ENCODE results near the gene MBTD1. TPM values are rescaled to one million over a fixed set of nuclear protein-coding genes. Genes with fewer than 3 reads are reported as not detected.
A peak's percentile ranks its signal among the peaks of the same experiment; 100 is the strongest.

MBTD1 gene
- total and polyA plus RNA-seq, 9 of the 15 experiments (the other 6 are each of a cell fraction or from before 2014, with no cell fraction given) = 2.1 to 26.3 (median 13.3) TPM

DNA sequence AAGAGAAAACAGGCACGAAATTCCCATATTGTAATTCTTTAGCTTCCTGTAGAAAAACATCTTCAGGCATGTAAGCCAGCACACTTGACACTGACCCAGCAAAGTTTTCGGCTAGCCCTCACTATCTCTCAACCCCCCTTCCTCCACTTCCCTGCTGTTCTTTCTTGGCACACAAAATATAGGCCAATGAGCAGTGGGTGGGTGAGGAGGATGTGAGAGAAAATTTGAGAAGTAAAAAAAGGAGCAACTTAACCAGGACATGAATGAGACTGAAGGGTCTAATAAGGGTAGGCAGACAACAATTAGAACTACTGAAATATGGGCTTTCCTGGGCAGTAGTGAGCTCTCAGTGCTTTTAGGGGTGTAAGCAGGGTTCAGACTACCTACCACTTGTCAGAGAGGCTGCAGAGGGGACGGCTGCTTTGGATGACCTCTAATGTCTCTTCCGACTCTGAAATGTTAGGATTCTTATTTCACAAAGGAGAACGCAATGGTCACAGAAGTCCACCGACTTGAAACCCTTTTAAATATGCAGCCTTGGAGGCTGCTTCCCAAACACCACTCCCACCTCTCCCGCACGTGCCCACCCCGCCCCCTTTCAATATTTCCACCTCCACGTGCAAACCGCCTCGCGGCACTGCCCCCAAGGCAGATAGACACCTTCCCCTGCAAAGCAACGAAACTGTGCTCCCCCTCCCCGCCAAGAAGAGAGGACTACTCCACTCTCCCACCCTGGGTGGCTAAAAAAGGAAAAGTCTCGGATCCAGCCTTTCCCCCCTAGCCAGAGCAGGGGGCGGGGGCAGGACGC, 889 bp downstream of the MBTD1 start (continued):
- TF ChIP-seq, protein P1, sequence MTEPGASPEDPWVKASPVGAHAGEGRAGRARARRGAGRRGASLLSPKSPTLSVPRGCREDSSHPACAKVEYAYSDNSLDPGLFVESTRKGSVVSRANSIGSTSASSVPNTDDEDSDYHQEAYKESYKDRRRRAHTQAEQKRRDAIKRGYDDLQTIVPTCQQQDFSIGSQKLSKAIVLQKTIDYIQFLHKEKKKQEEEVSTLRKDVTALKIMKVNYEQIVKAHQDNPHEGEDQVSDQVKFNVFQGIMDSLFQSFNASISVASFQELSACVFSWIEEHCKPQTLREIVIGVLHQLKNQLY (CRISPR knock-in tag; conservative IDR thresholded peaks at IDR 0.05) = no peak
- TF ChIP-seq ZNF780A (CRISPR knock-in tag; IDR thresholded peaks at IDR 0.05) (no peak), ZNF12 (CRISPR knock-in tag; IDR thresholded peaks at IDR 0.05) (no peak), JUN (IDR thresholded peaks at IDR 0.05; ENCODE audit: borderline replicate concordance, low read depth, low read length) (peak; percentile 17; the same call in 1 of the 2 replicates), JUN (CRISPR knock-in tag; IDR thresholded peaks at IDR 0.05; ENCODE audit: borderline replicate concordance) (no peak), TOE1 (IDR thresholded peaks at IDR 0.05; ENCODE audit: borderline replicate concordance) (no peak), TOE1 (CRISPR knock-in tag; IDR thresholded peaks at IDR 0.05; ENCODE audit: borderline replicate concordance, low read depth) (no peak), CEBPG (CRISPR knock-in tag; IDR thresholded peaks at IDR 0.05) (no peak), CEBPG (tag; conservative IDR thresholded peaks at IDR 0.05 in 1 of 2, IDR thresholded peaks at IDR 0.05 in 1 of 2) (no peak), GABPB1 (CRISPR knock-in tag; IDR thresholded peaks at IDR 0.05) (peak; percentile 51; the same call in 1 of the 2 replicates), FOXK2 (conservative IDR thresholded peaks at IDR 0.05 in 1 of 2, IDR thresholded peaks at IDR 0.05 in 1 of 2; ENCODE audit: low read depth in 2 of 2) (peak; percentile 72 to 83), IFI16 (CRISPR knock-in tag; IDR thresholded peaks at IDR 0.05) (no peak), SLC30A9 (CRISPR knock-in tag; IDR thresholded peaks at IDR 0.05) (no peak), ZNF146 (CRISPR knock-in tag; IDR thresholded peaks at IDR 0.05; ENCODE audit: unreplicated experiment) (no peak), MYNN (IDR thresholded peaks at IDR 0.05) (no peak), MYNN (CRISPR knock-in tag; IDR thresholded peaks at IDR 0.05) (no peak)
- TF ChIP-seq, protein P2, sequence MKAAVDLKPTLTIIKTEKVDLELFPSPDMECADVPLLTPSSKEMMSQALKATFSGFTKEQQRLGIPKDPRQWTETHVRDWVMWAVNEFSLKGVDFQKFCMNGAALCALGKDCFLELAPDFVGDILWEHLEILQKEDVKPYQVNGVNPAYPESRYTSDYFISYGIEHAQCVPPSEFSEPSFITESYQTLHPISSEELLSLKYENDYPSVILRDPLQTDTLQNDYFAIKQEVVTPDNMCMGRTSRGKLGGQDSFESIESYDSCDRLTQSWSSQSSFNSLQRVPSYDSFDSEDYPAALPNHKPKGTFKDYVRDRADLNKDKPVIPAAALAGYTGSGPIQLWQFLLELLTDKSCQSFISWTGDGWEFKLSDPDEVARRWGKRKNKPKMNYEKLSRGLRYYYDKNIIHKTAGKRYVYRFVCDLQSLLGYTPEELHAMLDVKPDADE (conservative IDR thresholded peaks at IDR 0.05; ENCODE audit: control insufficient read depth, low read depth, low read length) = peak; percentile 81; the same call in 1 of the 2 replicates
- TF ChIP-seq, protein P3, sequence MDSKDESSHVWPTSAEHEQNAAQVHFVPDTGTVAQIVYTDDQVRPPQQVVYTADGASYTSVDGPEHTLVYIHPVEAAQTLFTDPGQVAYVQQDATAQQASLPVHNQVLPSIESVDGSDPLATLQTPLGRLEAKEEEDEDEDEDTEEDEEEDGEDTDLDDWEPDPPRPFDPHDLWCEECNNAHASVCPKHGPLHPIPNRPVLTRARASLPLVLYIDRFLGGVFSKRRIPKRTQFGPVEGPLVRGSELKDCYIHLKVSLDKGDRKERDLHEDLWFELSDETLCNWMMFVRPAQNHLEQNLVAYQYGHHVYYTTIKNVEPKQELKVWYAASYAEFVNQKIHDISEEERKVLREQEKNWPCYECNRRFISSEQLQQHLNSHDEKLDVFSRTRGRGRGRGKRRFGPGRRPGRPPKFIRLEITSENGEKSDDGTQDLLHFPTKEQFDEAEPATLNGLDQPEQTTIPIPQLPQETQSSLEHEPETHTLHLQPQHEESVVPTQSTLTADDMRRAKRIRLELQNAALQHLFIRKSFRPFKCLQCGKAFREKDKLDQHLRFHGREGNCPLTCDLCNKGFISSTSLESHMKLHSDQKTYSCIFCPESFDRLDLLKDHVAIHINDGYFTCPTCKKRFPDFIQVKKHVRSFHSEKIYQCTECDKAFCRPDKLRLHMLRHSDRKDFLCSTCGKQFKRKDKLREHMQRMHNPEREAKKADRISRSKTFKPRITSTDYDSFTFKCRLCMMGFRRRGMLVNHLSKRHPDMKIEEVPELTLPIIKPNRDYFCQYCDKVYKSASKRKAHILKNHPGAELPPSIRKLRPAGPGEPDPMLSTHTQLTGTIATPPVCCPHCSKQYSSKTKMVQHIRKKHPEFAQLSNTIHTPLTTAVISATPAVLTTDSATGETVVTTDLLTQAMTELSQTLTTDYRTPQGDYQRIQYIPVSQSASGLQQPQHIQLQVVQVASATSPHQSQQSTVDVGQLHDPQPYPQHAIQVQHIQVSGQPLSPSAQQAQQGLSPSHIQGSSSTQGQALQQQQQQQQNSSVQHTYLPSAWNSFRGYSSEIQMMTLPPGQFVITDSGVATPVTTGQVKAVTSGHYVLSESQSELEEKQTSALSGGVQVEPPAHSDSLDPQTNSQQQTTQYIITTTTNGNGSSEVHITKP (IDR thresholded peaks at IDR 0.05; ENCODE audit: partially characterized antibody) = peak; percentile 64
